K562 (cell line): ENCODE results near the gene CENPX. TPM values are rescaled to one million over a fixed set of nuclear protein-coding genes. Genes with fewer than 3 reads are reported as not detected.
A peak's percentile ranks its signal among the peaks of the same experiment; 100 is the strongest.

Experiments used
- BRCA1 ChIP-seq, 2 experiments: fragments of 450-650 bp in 1 of 2; sonication (generic) in 1 of 2; formaldehyde crosslinking in 1 of 2; IDR thresholded peaks; 2 replicates each; pipeline versions ENCODE4 v1.5.0 to v1.6.1; 2017 to 2020; ENCODE audit warnings: mild to moderate bottlenecking in 1 of 2, missing genetic modification reagents in 1 of 2
- CCNT2 ChIP-seq: IDR thresholded peaks from 2 replicates; pipeline ENCODE4 v1.6.1; 2011; ENCODE audit warnings: borderline replicate concordance, low read depth, mild to moderate bottlenecking, moderate library complexity, mixed read lengths, low read length; ENCODE audit not compliant: insufficient read length; ENCODE audit errors: extremely low read depth
- CHD2 ChIP-seq: IDR thresholded peaks from 2 replicates; pipeline ENCODE4 v1.6.1; 2011; ENCODE audit warnings: low read depth, low read length
- CTCFL ChIP-seq: IDR thresholded peaks from 2 replicates; pipeline ENCODE4 v1.6.1; 2011; ENCODE audit warnings: borderline replicate concordance, low read depth, mild to moderate bottlenecking, moderate library complexity, low read length; ENCODE audit not compliant: insufficient read depth, poor library complexity, severe bottlenecking
- DDX20 ChIP-seq: fragments of 450-650 bp; IDR thresholded peaks from 2 replicates; pipeline ENCODE4 v1.6.1; 2016; ENCODE audit warnings: missing genetic modification characterization, low read depth, mild to moderate bottlenecking, missing compliant biosample characterization, moderate library complexity
- DLX4 ChIP-seq: fragments of 250-450 bp; sonication (Bioruptor Pico); IDR thresholded peaks from 2 replicates; pipeline ENCODE4 v1.6.1; 2021; ENCODE audit warnings: mild to moderate bottlenecking
- DMBX1 ChIP-seq: fragments of 250-450 bp; sonication (Bioruptor Pico); IDR thresholded peaks from 2 replicates; pipeline ENCODE4 v1.8.0; 2022; ENCODE audit warnings: inconsistent platforms, mild to moderate bottlenecking, moderate library complexity, borderline replicate concordance
- DPF2 ChIP-seq: fragments of 450-650 bp; IDR thresholded peaks from 2 replicates; pipeline ENCODE4 v1.6.1; 2016
- E2F3 ChIP-seq: fragments of 250-450 bp; sonication (Bioruptor Pico); IDR thresholded peaks from 2 replicates; pipeline ENCODE4 v1.4.0; 2020; ENCODE audit warnings: mild to moderate bottlenecking
- EGR1 ChIP-seq: fragments of 450-650 bp; conservative IDR thresholded peaks from 2 replicates; pipeline ENCODE4 v1.6.1; 2017; ENCODE audit warnings: mild to moderate bottlenecking
- ERF ChIP-seq: fragments of 450-650 bp; formaldehyde crosslinking; IDR thresholded peaks from 2 replicates; pipeline ENCODE4 v1.4.0; 2020; ENCODE audit warnings: mild to moderate bottlenecking, mixed read lengths
- PHF8 ChIP-seq: fragments of 200-600 bp; sonication (generic); IDR thresholded peaks from 2 replicates; pipeline ENCODE4 v1.6.1; 2012; ENCODE audit warnings: mixed run types, mild to moderate bottlenecking, inconsistent platforms, low read length, moderate library complexity, borderline replicate concordance
- RBM15 ChIP-seq: fragments of 200-400 bp; formaldehyde crosslinking; IDR thresholded peaks from 2 replicates; pipeline ENCODE4 v1.6.1; 2018; ENCODE audit warnings: mild to moderate bottlenecking, low read length, moderate library complexity; ENCODE audit not compliant: insufficient read depth
- TAF1 ChIP-seq: IDR thresholded peaks from 2 replicates; pipeline ENCODE4 v1.6.1; 2011; ENCODE audit warnings: mild to moderate bottlenecking, low read length, moderate library complexity; ENCODE audit not compliant: insufficient read depth, control insufficient read depth, severe bottlenecking; ENCODE audit errors: extremely low read depth
- TRIM28 ChIP-seq: fragments of 450-650 bp; IDR thresholded peaks from 2 replicates; pipeline ENCODE4 v1.6.1; 2017
- ZNF134 ChIP-seq: fragments of 250-450 bp; sonication (Bioruptor Pico); conservative IDR thresholded peaks from 2 replicates; pipeline ENCODE4 v1.4.0; 2020
- ZNF280A ChIP-seq: fragments of 450-650 bp; IDR thresholded peaks from 2 replicates; pipeline ENCODE4 v1.6.1; 2018; ENCODE audit warnings: mild to moderate bottlenecking, low read depth; ENCODE audit not compliant: partially characterized antibody
- ZNF644 ChIP-seq: fragments of 200-800 bp; sonication (Bioruptor generic); IDR thresholded peaks from 2 replicates; pipeline ENCODE4 v1.6.1; 2016; ENCODE audit warnings: low read depth, missing genetic modification characterization, missing compliant biosample characterization
- ZNF780A ChIP-seq: fragments of 250-450 bp; sonication (Bioruptor Pico); IDR thresholded peaks from 2 replicates; pipeline ENCODE4 v1.5.0; 2021; ENCODE audit warnings: mild to moderate bottlenecking
- ZSCAN29 ChIP-seq: fragments of 450-650 bp; IDR thresholded peaks from 2 replicates; pipeline ENCODE4 v1.6.1; 2017
- polyA plus RNA-seq, 8 experiments: library from polyadenylated mRNA; depleted of rRNA in 4 of 8; stranded (reverse) in 5 of 8; unstranded in 3 of 8; fragments of >200 nt; fragmentation: Nextera tagmentation in 2 of 8; fragmentation: Illumina TruSeq in 1 of 8; extraction: Ambion mirVana in 2 of 8; extraction: Trizol in 1 of 8; gene quantifications; 2 replicates each; pipeline versions ENCODE4 v1.2.1 to v1.2.3, GENCODE V29; 2011 to 2014; ENCODE audit warnings: inconsistent platforms in 1 of 8, missing spikeins in 1 of 8
- total RNA-seq, 7 experiments: library from RNA; depleted of rRNA in 6 of 7; stranded (reverse); fragments of >200 nt in 6 of 7; fragmentation: Illumina TruSeq in 2 of 7; extraction: Trizol in 2 of 7; gene quantifications; 2 replicates each; pipeline versions ENCODE4 v1.2.1 to v1.2.3, GENCODE V29; 2011 to 2021; ENCODE audit warnings: low replicate concordance in 1 of 7
- TF ChIP-seq, protein P1 (sequence below): fragments of 450-650 bp; IDR thresholded peaks from 2 replicates; pipeline ENCODE4 v1.6.1; 2014; ENCODE audit warnings: low read depth, mild to moderate bottlenecking, moderate library complexity, borderline replicate concordance

Gene CENPX
- total and polyA plus RNA-seq, 9 of the 15 experiments (the other 6 are each of a cell fraction or from before 2014, with no cell fraction given), result 32.7 to 352 (median 127) TPM

DNA sequence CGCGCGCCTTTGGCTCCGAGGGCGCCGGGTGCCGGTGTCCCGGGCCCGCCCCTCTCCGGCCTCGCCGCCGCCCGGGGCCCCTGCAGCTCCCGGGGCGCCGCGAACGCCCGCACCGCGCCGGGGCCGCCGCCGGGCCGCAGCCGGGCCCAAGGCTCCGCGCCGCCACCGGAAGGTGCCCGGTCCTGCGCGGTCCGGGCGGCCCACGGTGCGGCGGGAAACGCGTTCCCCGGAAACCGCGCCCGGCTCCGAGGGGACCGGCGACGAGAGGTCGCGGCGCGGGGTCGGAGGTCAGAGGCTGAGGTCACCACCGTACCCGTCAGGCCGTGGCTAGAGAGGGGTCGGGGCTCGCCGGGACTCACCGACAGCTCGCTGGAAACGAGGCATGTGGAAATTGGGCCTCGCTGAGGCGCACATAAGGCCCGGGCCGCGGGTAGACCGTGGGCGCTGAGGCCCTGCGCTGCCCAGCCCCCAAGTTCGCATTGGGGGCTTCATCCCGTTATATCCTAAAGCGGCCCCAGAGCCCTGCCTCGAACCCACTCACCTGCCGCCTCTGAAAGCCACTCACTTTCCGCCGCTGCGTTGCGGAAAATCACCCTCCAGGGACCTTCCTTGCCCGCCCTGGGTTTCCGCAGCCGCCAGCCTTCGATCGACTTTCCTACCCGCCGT is 43.1 kb upstream of the CENPX start, which contains the start of gene DUS1L (continued):
- TF ChIP-seq TRIM28 (no peak; the same call in 1 of the 2 replicates), CHD2 (peak; percentile 5; the same call in 1 of the 2 replicates), EGR1 (0 out of 2 replicates have a peak, but pooled peaks have one; percentile 4), DMBX1 (CRISPR knock-in tag) (peak; percentile 86; the same call in 1 of the 2 replicates), ERF (peak; percentile 92; the same call in 1 of the 2 replicates), DDX20 (tag) (no peak), ZNF644 (no peak; the same call in 1 of the 2 replicates), E2F3 (CRISPR knock-in tag) (peak; percentile 88), CCNT2 (peak; percentile 66), BRCA1 (IDR thresholded peaks at IDR 0.05) (no peak), BRCA1 (CRISPR knock-in tag; IDR thresholded peaks at IDR 0.05) (no peak), DLX4 (CRISPR knock-in tag) (no peak), CTCFL (no peak), PHF8 (peak; percentile 81; the same call in 1 of the 2 replicates), TAF1 (peak; percentile 82), ZNF134 (0 out of 2 replicates have a peak, but pooled peaks have one; percentile 44), ZNF280A (no peak), RBM15 (no peak), ZSCAN29 (0 out of 2 replicates have a peak, but pooled peaks have one; percentile 8), DPF2 (no peak), ZNF780A (CRISPR knock-in tag) (no peak)
- TF ChIP-seq, protein P1, sequence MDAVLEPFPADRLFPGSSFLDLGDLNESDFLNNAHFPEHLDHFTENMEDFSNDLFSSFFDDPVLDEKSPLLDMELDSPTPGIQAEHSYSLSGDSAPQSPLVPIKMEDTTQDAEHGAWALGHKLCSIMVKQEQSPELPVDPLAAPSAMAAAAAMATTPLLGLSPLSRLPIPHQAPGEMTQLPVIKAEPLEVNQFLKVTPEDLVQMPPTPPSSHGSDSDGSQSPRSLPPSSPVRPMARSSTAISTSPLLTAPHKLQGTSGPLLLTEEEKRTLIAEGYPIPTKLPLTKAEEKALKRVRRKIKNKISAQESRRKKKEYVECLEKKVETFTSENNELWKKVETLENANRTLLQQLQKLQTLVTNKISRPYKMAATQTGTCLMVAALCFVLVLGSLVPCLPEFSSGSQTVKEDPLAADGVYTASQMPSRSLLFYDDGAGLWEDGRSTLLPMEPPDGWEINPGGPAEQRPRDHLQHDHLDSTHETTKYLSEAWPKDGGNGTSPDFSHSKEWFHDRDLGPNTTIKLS, result 0 out of 2 replicates have a peak, but pooled peaks have one; percentile 59
